Neutrophil (primary cell): Measurements from ENCODE around the gene COL12A1.

Experiments used
- H3K27ac ChIP-seq: fragments of 200-600 bp; sonication (generic); 2 replicates; pipeline ENCODE4 v1.5.1; 2016; ENCODE audit warnings: mild to moderate bottlenecking, moderate library complexity
- H3K27me3 ChIP-seq: fragments of 200-600 bp; sonication (generic); 2 replicates; pipeline ENCODE4 v1.6.0; 2016; ENCODE audit warnings: mild to moderate bottlenecking
- H3K36me3 ChIP-seq: fragments of 200-600 bp; sonication (generic); 2 replicates; pipeline ENCODE4 v1.5.1; 2017
- H3K4me1 ChIP-seq, 2 experiments: fragments of 200-600 bp in 1 of 2; sonication (generic) in 1 of 2; 1 replicate in 1 of 2; 2 replicates in 1 of 2; pipeline versions ENCODE4 v1.5.1 to v1.6.1; 2013 to 2016; ENCODE audit warnings: low read depth in 1 of 2, low read length in 1 of 2, mild to moderate bottlenecking in 1 of 2, moderate library complexity in 1 of 2; ENCODE audit not compliant: control insufficient read depth in 1 of 2, insufficient read depth in 1 of 2
- H3K4me3 ChIP-seq, 2 experiments: fragments of 200-600 bp in 1 of 2; sonication (generic) in 1 of 2; 1 replicate in 1 of 2; 2 replicates in 1 of 2; pipeline ENCODE4 v1.5.1; 2013 to 2016; ENCODE audit warnings: low read depth in 1 of 2, low read length in 1 of 2, mild to moderate bottlenecking in 1 of 2, moderate library complexity in 1 of 2
- H3K9me3 ChIP-seq: fragments of 200-600 bp; sonication (generic); 2 replicates; pipeline ENCODE4 v1.5.1; 2016
- CTCF ChIP-seq: fragments of 200-600 bp; sonication (generic); IDR thresholded peaks from 2 replicates; pipeline ENCODE4 v1.5.1; 2016; ENCODE audit warnings: antibody characterized with exemption

The COL12A1 gene

GRCh38 chr6:75205776-75206575 lies at the start of gene COL12A1:
Gene COL12A1, minus strand, starts transcription at chr6:75206053. Its CDS starts 3,261 bp downstream, at chr6:75202792.
- Histone ChIP-seq H3K27me3 (peaks cover 100% of the 10 kb centered on the region), H3K27ac (no peak within 1 kb of the TSS), H3K4me3 (no peak within 1 kb of the TSS), H3K9me3 (no peaks in the 10 kb centered on the region), H3K4me1 (peaks cover 16 to 32% of the 10 kb centered on the region in 2 experiments), H3K36me3 (no peaks in the 10 kb centered on the region)
- no peak for TF ChIP-seq CTCF

- peaks cover 26% of the 10 kb centered on the region for H3K36me3 ChIP-seq
- no peaks in the 10 kb centered on the region for H3K9me3 ChIP-seq
- no peak overlapping the region for H3K4me3 ChIP-seq
- H3K27me3 ChIP-seq, result peaks cover 23% of the 10 kb centered on the region
- H3K4me1 ChIP-seq, result no peaks in the 10 kb centered on the region
- no peak for TF ChIP-seq CTCF
- H3K27ac ChIP-seq, result no peak overlapping the region
These were observed 44.7 kb upstream of the COL12A1 start for GRCh38 chr6:75250552-75250951.

GRCh38 chr6:75249837-75250236 lies 44.0 kb upstream of the COL12A1 start:
- Histone ChIP-seq H3K9me3 (no peaks in the 10 kb centered on the region), H3K4me3 (no peak overlapping the region), H3K36me3 (peaks cover 19% of the 10 kb centered on the region), H3K27me3 (peaks cover 29% of the 10 kb centered on the region), H3K4me1 (no peaks in the 10 kb centered on the region), H3K27ac (no peak overlapping the region)
- TF ChIP-seq CTCF, result no peak

GRCh38 chr6:75246386-75246785 lies 40.5 kb upstream of the COL12A1 start:
- H3K27ac ChIP-seq, result no peak overlapping the region
- peaks cover 9 to 16% of the 10 kb centered on the region in 2 experiments for H3K4me1 ChIP-seq
- H3K27me3 ChIP-seq, result peaks cover 31% of the 10 kb centered on the region
- TF ChIP-seq CTCF, result no peak
- H3K36me3 ChIP-seq, result peaks cover 4% of the 10 kb centered on the region
- no peak overlapping the region for H3K4me3 ChIP-seq
- H3K9me3 ChIP-seq, result no peaks in the 10 kb centered on the region

GRCh38 chr6:75244063-75244584 lies 38.3 kb upstream of the COL12A1 start:
- Histone ChIP-seq H3K36me3 (peaks cover 24% of the 10 kb centered on the region), H3K4me3 (peak overlapping the region; percentile 76 to 82), H3K27me3 (peaks cover 31% of the 10 kb centered on the region), H3K9me3 (no peaks in the 10 kb centered on the region), H3K4me1 (peaks cover 9 to 16% of the 10 kb centered on the region in 2 experiments), H3K27ac (peak overlapping the region; percentile 94)
- TF ChIP-seq CTCF, result no peak
